H9 (cell line): ENCODE results near the gene KSR1. TPM values are rescaled to one million over a fixed set of nuclear protein-coding genes. Genes with fewer than 3 reads are reported as not detected.

ENCODE experiments used
- DNase-seq: peaks from one replicate; pipeline ENCODE4 v3.0.0-alpha.2; 2017
- H2AFZ ChIP-seq: one replicate; pipeline ENCODE4 v1.6.1; 2013; ENCODE audit warnings: mild to moderate bottlenecking, low read length, control low read depth, moderate library complexity
- H2AK5ac ChIP-seq: 2 replicates; pipeline ENCODE4 v1.6.1; 2013; ENCODE audit warnings: low read length, control low read depth, mixed read lengths; ENCODE audit not compliant: insufficient read length
- H2BK120ac ChIP-seq: one replicate; pipeline ENCODE4 v1.6.1; 2013; ENCODE audit warnings: low read depth, mild to moderate bottlenecking, low read length, control low read depth, inconsistent platforms; ENCODE audit not compliant: poor library complexity, severe bottlenecking
- H2BK12ac ChIP-seq: 2 replicates; pipeline ENCODE4 v1.6.1; 2013; ENCODE audit warnings: low read length, control low read depth, mixed read lengths, low read depth; ENCODE audit not compliant: insufficient read length
- H2BK15ac ChIP-seq: 2 replicates; pipeline ENCODE4 v1.6.1; 2013; ENCODE audit warnings: low read depth, low read length, control low read depth
- H2BK20ac ChIP-seq: one replicate; pipeline ENCODE4 v1.6.1; 2013; ENCODE audit warnings: low read depth, mild to moderate bottlenecking, low read length, control low read depth, inconsistent platforms; ENCODE audit not compliant: poor library complexity, severe bottlenecking
- H2BK5ac ChIP-seq: 2 replicates; pipeline ENCODE4 v1.6.1; 2013; ENCODE audit warnings: low read length, control low read depth, mixed read lengths; ENCODE audit not compliant: insufficient read length
- H3K14ac ChIP-seq: 2 replicates; pipeline ENCODE4 v1.6.1; 2013; ENCODE audit warnings: low read length, control low read depth; ENCODE audit not compliant: insufficient read depth
- H3K18ac ChIP-seq: 2 replicates; pipeline ENCODE4 v1.6.1; 2013; ENCODE audit warnings: low read depth, mild to moderate bottlenecking, mixed read lengths, low read length, control low read depth; ENCODE audit not compliant: insufficient read length
- H3K23ac ChIP-seq: 2 replicates; pipeline ENCODE4 v1.6.1; 2013; ENCODE audit warnings: low read length, control low read depth, mixed read lengths, low read depth; ENCODE audit not compliant: insufficient read length
- H3K23me2 ChIP-seq: 2 replicates; pipeline ENCODE4 v1.6.1; 2013; ENCODE audit warnings: low read depth, mild to moderate bottlenecking, mixed read lengths, low read length, control low read depth; ENCODE audit not compliant: insufficient read length, poor library complexity, severe bottlenecking
- H3K27ac ChIP-seq: 2 replicates; pipeline ENCODE4 v1.5.1; 2013; ENCODE audit warnings: low read length, control low read depth, mixed read lengths, low read depth; ENCODE audit not compliant: insufficient read length
- H3K27me3 ChIP-seq: 2 replicates; pipeline ENCODE4 v1.6.1; 2013; ENCODE audit warnings: low read length, control low read depth, inconsistent platforms; ENCODE audit not compliant: insufficient read depth
- H3K4ac ChIP-seq: 2 replicates; pipeline ENCODE4 v1.6.1; 2013; ENCODE audit warnings: low read depth, mild to moderate bottlenecking, control low read depth, inconsistent platforms, low read length, moderate library complexity
- H3K4me1 ChIP-seq: 2 replicates; pipeline ENCODE4 v1.6.1; 2013; ENCODE audit warnings: low read length, control low read depth, inconsistent platforms; ENCODE audit not compliant: insufficient read depth
- H3K4me2 ChIP-seq: 2 replicates; pipeline ENCODE4 v1.6.1; 2013; ENCODE audit warnings: low read length, control low read depth, mixed read lengths; ENCODE audit not compliant: insufficient read length, insufficient read depth
- H3K56ac ChIP-seq: 2 replicates; pipeline ENCODE4 v1.6.1; 2013; ENCODE audit warnings: low read depth, mild to moderate bottlenecking, mixed read lengths, low read length, control low read depth; ENCODE audit not compliant: insufficient read length
- H3K79me1 ChIP-seq: 2 replicates; pipeline ENCODE4 v1.6.1; 2013; ENCODE audit warnings: low read depth, mild to moderate bottlenecking, moderate library complexity, low read length, control low read depth, inconsistent platforms; ENCODE audit not compliant: insufficient read depth, poor library complexity, severe bottlenecking
- H3K79me2 ChIP-seq: 2 replicates; pipeline ENCODE4 v1.6.1; 2013; ENCODE audit warnings: low read length, control low read depth, inconsistent platforms; ENCODE audit not compliant: insufficient read depth
- H3K9ac ChIP-seq: 2 replicates; pipeline ENCODE4 v1.6.1; 2013; ENCODE audit warnings: low read length, control low read depth, mixed read lengths; ENCODE audit not compliant: insufficient read length; ENCODE audit errors: extremely low read depth
- H3K9me3 ChIP-seq: one replicate; pipeline ENCODE4 v1.6.1; 2013; ENCODE audit warnings: low read depth, low read length, inconsistent platforms; ENCODE audit not compliant: control insufficient read depth
- H3T11ph ChIP-seq: one replicate; pipeline ENCODE4 v1.6.1; 2013; ENCODE audit warnings: mild to moderate bottlenecking, low read length, control low read depth, inconsistent platforms
- H4K20me1 ChIP-seq: one replicate; pipeline ENCODE4 v1.6.1; 2013; ENCODE audit not compliant: control insufficient read depth, insufficient read length, insufficient read depth
- H4K5ac ChIP-seq: 2 replicates; pipeline ENCODE4 v1.6.1; 2013; ENCODE audit warnings: low read depth, mild to moderate bottlenecking, mixed read lengths, low read length, control low read depth; ENCODE audit not compliant: insufficient read length
- H4K8ac ChIP-seq: replicated peaks from 2 replicates; pipeline ENCODE4 v1.6.1; 2013; ENCODE audit warnings: low read length, control low read depth, mixed read lengths, low read depth; ENCODE audit not compliant: insufficient read length
- H4K91ac ChIP-seq: 2 replicates; pipeline ENCODE4 v1.6.1; 2013; ENCODE audit warnings: low read depth, mild to moderate bottlenecking, moderate library complexity, mixed read lengths, low read length, control low read depth; ENCODE audit not compliant: insufficient read length
- H3K27ac Mint-ChIP-seq, 3 experiments: 2 replicates in 2 of 3; 3 replicates in 1 of 3; pipeline ENCODE4 v1.8.0; 2020 to 2021; ENCODE audit warnings: mixed read lengths in 3 of 3, mild to moderate bottlenecking in 1 of 3, moderate library complexity in 1 of 3
- H3K27me3 Mint-ChIP-seq: 2 replicates; pipeline ENCODE4 v1.8.0; 2021; ENCODE audit warnings: low read depth, mild to moderate bottlenecking, moderate library complexity, mixed read lengths
- H3K36me3 Mint-ChIP-seq, 3 experiments: 2 replicates in 2 of 3; 3 replicates in 1 of 3; pipeline ENCODE4 v1.8.0; 2020 to 2021; ENCODE audit warnings: low read depth in 3 of 3, mixed read lengths in 3 of 3; ENCODE audit not compliant: insufficient read depth in 1 of 3
- H3K4me1 Mint-ChIP-seq, 2 experiments: 2 replicates each; pipeline ENCODE4 v1.8.0; 2020; ENCODE audit warnings: mixed read lengths in 2 of 2
- H3K4me3 Mint-ChIP-seq, 2 experiments: 2 replicates in 1 of 2; 3 replicates in 1 of 2; pipeline ENCODE4 v1.8.0; 2020 to 2021; ENCODE audit warnings: mild to moderate bottlenecking in 2 of 2, mixed read lengths in 2 of 2, moderate library complexity in 1 of 2
- H3K9me3 Mint-ChIP-seq, 2 experiments: 2 replicates in 1 of 2; 3 replicates in 1 of 2; pipeline ENCODE4 v1.8.0; 2020; ENCODE audit warnings: mild to moderate bottlenecking in 2 of 2, mixed read lengths in 2 of 2, moderate library complexity in 1 of 2
- WGBS: extraction: QIAGEN DNeasy Blood & Tissue Kit; methylation state at CpG from one replicate; pipeline ENCODE4 v1.1.7; 2013; ENCODE audit warnings: missing lambda C conversion rate, low lambda C conversion rate, mixed read lengths; ENCODE audit not compliant: insufficient read length; ENCODE audit errors: extremely low coverage; 5-methylcytosine and 5-hydroxymethylcytosine counted together
- total RNA-seq: library from RNA; stranded (reverse); gene quantifications from 2 replicates; pipeline ENCODE4 v1.2.1, GENCODE V29; 2021
- TF ChIP-seq, protein P1 (sequence below): fragments of 200-600 bp; sonication (generic); conservative IDR thresholded peaks from 3 replicates; pipeline ENCODE4 v1.8.0; 2021; ENCODE audit warnings: antibody characterized with exemption, mild to moderate bottlenecking

The KSR1 gene
- total RNA-seq, 1 experiment from 2014 or later: 44.9 TPM

DNA sequence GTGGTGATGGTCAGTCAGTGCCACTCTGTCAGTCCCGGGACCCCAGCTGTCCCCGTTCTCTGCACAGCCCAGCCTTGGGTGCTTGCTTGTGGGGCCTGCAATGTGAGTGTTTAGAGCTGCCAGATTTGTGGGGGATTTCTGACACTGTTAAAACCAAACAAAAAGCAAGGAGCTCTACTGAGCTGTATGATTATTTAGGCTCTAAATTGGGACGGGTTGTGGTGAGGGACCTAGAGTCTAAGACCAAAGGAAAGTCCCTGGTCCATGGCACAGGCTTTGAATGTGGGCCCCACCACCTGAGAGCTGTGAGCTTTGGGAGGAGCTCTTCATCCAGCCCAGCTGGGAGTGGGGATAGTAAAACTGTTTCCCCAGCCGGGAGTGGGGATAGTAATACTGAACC is 63.3 kb downstream of the KSR1 start:
- Histone ChIP-seq H3K9ac (no peak overlapping the region), H3K4ac (no peak overlapping the region; the same call in 1 of the 2 replicates)
- no peak overlapping the region for H3K4me3 Mint-ChIP-seq

More for the DNA sequence above, 63.3 kb downstream of the KSR1 start:
- no peak overlapping the region for H2AK5ac ChIP-seq
- H3K79me2 ChIP-seq: peaks cover 4% of the 10 kb centered on the region; the same call in 1 of the 2 replicates
- H3T11ph ChIP-seq: no peak overlapping the region
- no peak overlapping the region for H3K56ac ChIP-seq
- no peaks in the 10 kb centered on the region for H3K9me3 ChIP-seq
- TF ChIP-seq, protein P1, sequence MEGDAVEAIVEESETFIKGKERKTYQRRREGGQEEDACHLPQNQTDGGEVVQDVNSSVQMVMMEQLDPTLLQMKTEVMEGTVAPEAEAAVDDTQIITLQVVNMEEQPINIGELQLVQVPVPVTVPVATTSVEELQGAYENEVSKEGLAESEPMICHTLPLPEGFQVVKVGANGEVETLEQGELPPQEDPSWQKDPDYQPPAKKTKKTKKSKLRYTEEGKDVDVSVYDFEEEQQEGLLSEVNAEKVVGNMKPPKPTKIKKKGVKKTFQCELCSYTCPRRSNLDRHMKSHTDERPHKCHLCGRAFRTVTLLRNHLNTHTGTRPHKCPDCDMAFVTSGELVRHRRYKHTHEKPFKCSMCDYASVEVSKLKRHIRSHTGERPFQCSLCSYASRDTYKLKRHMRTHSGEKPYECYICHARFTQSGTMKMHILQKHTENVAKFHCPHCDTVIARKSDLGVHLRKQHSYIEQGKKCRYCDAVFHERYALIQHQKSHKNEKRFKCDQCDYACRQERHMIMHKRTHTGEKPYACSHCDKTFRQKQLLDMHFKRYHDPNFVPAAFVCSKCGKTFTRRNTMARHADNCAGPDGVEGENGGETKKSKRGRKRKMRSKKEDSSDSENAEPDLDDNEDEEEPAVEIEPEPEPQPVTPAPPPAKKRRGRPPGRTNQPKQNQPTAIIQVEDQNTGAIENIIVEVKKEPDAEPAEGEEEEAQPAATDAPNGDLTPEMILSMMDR: no peak
- Mint-ChIP-seq H3K27me3 (no peaks in the 10 kb centered on the region), H3K27ac (peak overlapping the region in 2 of 3 experiments; percentile 30 to 81; a peak in 4 of 7 replicates), H3K9me3 (no peaks in the 10 kb centered on the region), H3K36me3 (0 out of 7 replicates have a peak, but pooled peaks cover 0 to 1% (median 0%) of the 10 kb centered on the region in 3 experiments), H3K4me1 (peaks cover 74 to 78% of the 10 kb centered on the region in 2 experiments)
- no peak overlapping the region for H4K5ac ChIP-seq
- no peak overlapping the region for H3K4me2 ChIP-seq
- no peak for DNase-seq
- no peaks in the 10 kb centered on the region for H3K23me2 ChIP-seq
- no peak overlapping the region for H4K91ac ChIP-seq
- H3K27me3 ChIP-seq: no peaks in the 10 kb centered on the region
- no peak overlapping the region for H2AFZ ChIP-seq
- no CpG with 5 or more reads among the region's 4 CpGs for WGBS
- H4K20me1 ChIP-seq: no peaks in the 10 kb centered on the region
- no peak overlapping the region for H2BK12ac ChIP-seq
- H3K14ac ChIP-seq: peak overlapping the region; percentile 52; the same call in 1 of the 2 replicates
- H4K8ac ChIP-seq: no peak overlapping the region
- no peak overlapping the region for H3K18ac ChIP-seq
- no peak overlapping the region for H2BK15ac ChIP-seq
- H2BK5ac ChIP-seq: no peak overlapping the region
- H2BK20ac ChIP-seq: no peak overlapping the region
- H2BK120ac ChIP-seq: no peak overlapping the region
- peaks cover 22% of the 10 kb centered on the region; the same call in 1 of the 2 replicates for H3K4me1 ChIP-seq
- H3K23ac ChIP-seq: no peak overlapping the region
- H3K79me1 ChIP-seq: no peaks in the 10 kb centered on the region
- no peak overlapping the region for H3K27ac ChIP-seq
